ENCODE data around the gene ST13. TPM values are rescaled to one million over a fixed set of nuclear protein-coding genes. Genes with fewer than 3 reads are reported as not detected.
"Not testable (repeated sequence)": the region's sequence is repeated elsewhere in the genome, so short reads cannot be mapped to it uniquely, and the experiment has no call there.

ST13 gene
- polyA plus RNA-seq (ENCODE audit: low read depth in 6 of 6), result 100 to 1,000 TPM; 123 to 204 (median 170) TPM

GRCh38 chr22:40856513-40857308 lies at the start of gene ST13, which contains the start of gene XPNPEP3:
TSS of gene ST13 (minus strand) at chr22:40856639. CDS start at chr22:40856540, 99 bp downstream.
TSS of gene XPNPEP3 (plus strand) at chr22:40857148. CDS start at chr22:40857182, 34 bp downstream.
- no peaks in the 10 kb centered on the region for H3K27me3 Mint-ChIP-seq
- H3K27ac Mint-ChIP-seq, result peak within 1 kb of the TSS; percentile 97 to 100 (median 100)
- DNase-seq, result peak; percentile 97
- peak; percentile 81 to 83 for ATAC-seq (ENCODE audit: low read depth in 2 of 2)
- peak within 1 kb of the TSS; percentile 86 to 100 (median 97) for H3K4me3 Mint-ChIP-seq
- peaks cover 0 to 8% of the 10 kb centered on the region in 2 donors for H3K36me3 Mint-ChIP-seq
- H3K4me1 Mint-ChIP-seq, result peaks cover 17 to 41% (median 20%) of the 10 kb centered on the region in 3 donors
- no peaks in the 10 kb centered on the region for H3K9me3 Mint-ChIP-seq

- H3K27me3 Mint-ChIP-seq, result no peaks in the 10 kb centered on the region
- no peak for ATAC-seq (ENCODE audit: low read depth in 2 of 2)
- peaks cover 4 to 8% of the 10 kb centered on the region in 2 donors for H3K36me3 Mint-ChIP-seq
- DNase-seq, result no peak
- no peaks in the 10 kb centered on the region for H3K9me3 Mint-ChIP-seq
- H3K4me3 Mint-ChIP-seq, result no peak overlapping the region
- peak overlapping the region in 1 of 6 donors; percentile 41 for H3K27ac Mint-ChIP-seq
- peaks cover 0 to 5% (median 0%) of the 10 kb centered on the region in 3 donors for H3K4me1 Mint-ChIP-seq
Observed at GRCh38 chr22:40904101-40904500, 47.7 kb upstream of the ST13 start.

GRCh38 chr22:40898850-40899357 lies 42.5 kb upstream of the ST13 start:
- ATAC-seq (ENCODE audit: low read depth in 2 of 2), result peak in 1 of 2 donors; percentile 62
- Mint-ChIP-seq H3K36me3 (no peaks in the 10 kb centered on the region), H3K27ac (peak overlapping the region in 1 of 6 donors; percentile 44), H3K27me3 (no peaks in the 10 kb centered on the region), H3K9me3 (no peaks in the 10 kb centered on the region), H3K4me3 (no peak overlapping the region), H3K4me1 (peaks cover 0 to 1% (median 0%) of the 10 kb centered on the region in 3 donors)
- peak; percentile 25 for DNase-seq

- no peaks in the 10 kb centered on the region for H3K27me3 Mint-ChIP-seq
- H3K4me1 Mint-ChIP-seq, result no peaks in the 10 kb centered on the region
- ATAC-seq (ENCODE audit: low read depth in 2 of 2) (no peak), DNase-seq (no peak)
- H3K36me3 Mint-ChIP-seq, result peaks cover 0 to 1% of the 10 kb centered on the region in 2 donors
- no peak overlapping the region for H3K27ac Mint-ChIP-seq
- no peak overlapping the region for H3K4me3 Mint-ChIP-seq
- no peaks in the 10 kb centered on the region for H3K9me3 Mint-ChIP-seq
Observed at GRCh38 chr22:40894417-40894816, 38.0 kb upstream of the ST13 start.

DNA sequence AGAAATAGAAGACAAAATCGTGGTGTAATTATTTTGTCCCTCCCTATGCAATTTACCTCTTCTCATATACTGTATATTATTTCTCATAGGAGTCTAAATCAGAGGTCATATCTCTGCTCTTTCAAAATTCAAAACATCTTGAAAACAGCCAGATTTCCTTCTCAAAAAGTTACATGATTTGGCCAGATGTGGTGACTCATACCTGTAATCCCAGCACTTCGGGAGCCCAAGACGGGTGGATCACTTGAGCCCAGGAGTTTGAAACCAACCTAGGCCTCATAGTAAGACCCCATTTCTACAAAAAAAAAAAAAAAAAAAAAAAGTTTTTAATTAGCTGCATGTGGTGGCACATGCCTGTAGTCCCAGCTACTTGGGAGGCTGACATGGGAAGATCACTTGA lies 34.4 kb upstream of the ST13 start:
- H3K27me3 Mint-ChIP-seq, result no peaks in the 10 kb centered on the region
- H3K9me3 Mint-ChIP-seq, result no peaks in the 10 kb centered on the region
- peaks cover 0 to 17% of the 10 kb centered on the region in 2 donors for H3K36me3 Mint-ChIP-seq
- no peak for DNase-seq
- H3K27ac Mint-ChIP-seq, result no peak overlapping the region
- H3K4me1 Mint-ChIP-seq, result no peaks in the 10 kb centered on the region
- no peak overlapping the region for H3K4me3 Mint-ChIP-seq
- no peak for ATAC-seq (ENCODE audit: low read depth in 2 of 2)

GRCh38 chr22:40889116-40889515 lies 32.7 kb upstream of the ST13 start:
- no peak overlapping the region for H3K4me3 Mint-ChIP-seq
- no peaks in the 10 kb centered on the region for H3K27me3 Mint-ChIP-seq
- no peaks in the 10 kb centered on the region for H3K4me1 Mint-ChIP-seq
- peak overlapping the region in 2 of 6 donors; percentile 37 to 48 for H3K27ac Mint-ChIP-seq
- no peak for ATAC-seq (ENCODE audit: low read depth in 2 of 2)
- no peak for DNase-seq
- peaks cover 0 to 21% of the 10 kb centered on the region in 2 donors for H3K36me3 Mint-ChIP-seq
- H3K9me3 Mint-ChIP-seq, result no peaks in the 10 kb centered on the region

DNA sequence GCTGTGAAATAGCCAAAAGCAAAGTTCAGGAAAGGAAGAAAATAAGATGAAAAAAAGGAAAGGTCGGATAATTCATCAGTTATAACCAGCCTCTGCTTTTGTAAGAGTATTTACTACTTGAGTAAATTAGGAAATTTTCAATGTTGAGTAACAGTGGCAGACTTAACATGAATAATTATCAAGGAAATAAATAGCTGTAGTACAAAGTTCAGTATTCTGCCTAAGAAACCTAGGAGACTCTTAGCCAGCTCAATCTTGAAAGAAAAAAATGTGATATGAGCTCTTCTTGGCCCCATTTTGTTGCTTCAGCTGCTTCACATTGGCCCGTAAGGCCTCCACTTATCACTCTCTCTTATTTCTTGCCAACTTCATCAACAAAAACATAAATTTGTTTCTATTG lies 22.5 kb upstream of the ST13 start:
- no peaks in the 10 kb centered on the region for H3K9me3 Mint-ChIP-seq
- no peaks in the 10 kb centered on the region for H3K27me3 Mint-ChIP-seq
- ATAC-seq (ENCODE audit: low read depth in 2 of 2), result no peak
- no peak for DNase-seq
- no peaks in the 10 kb centered on the region for H3K4me1 Mint-ChIP-seq
- H3K27ac Mint-ChIP-seq, result peak overlapping the region in 1 of 6 donors; percentile 20
- no peak overlapping the region for H3K4me3 Mint-ChIP-seq
- H3K36me3 Mint-ChIP-seq, result no peaks in the 10 kb centered on the region

- Mint-ChIP-seq H3K9me3 (no peaks in the 10 kb centered on the region), H3K36me3 (no peaks in the 10 kb centered on the region), H3K27me3 (no peaks in the 10 kb centered on the region), H3K27ac (no peak overlapping the region), H3K4me1 (no peaks in the 10 kb centered on the region), H3K4me3 (no peak overlapping the region)
- ATAC-seq (ENCODE audit: low read depth in 2 of 2) (no peak), DNase-seq (no peak)
Observed at GRCh38 chr22:40877488-40877887, 21.0 kb upstream of the ST13 start.

- Mint-ChIP-seq H3K27ac (no peak overlapping the region), H3K9me3 (no peaks in the 10 kb centered on the region), H3K4me3 (no peak overlapping the region), H3K4me1 (no peaks in the 10 kb centered on the region), H3K27me3 (no peaks in the 10 kb centered on the region), H3K36me3 (no peaks in the 10 kb centered on the region)
- ATAC-seq (ENCODE audit: low read depth in 2 of 2), result no peak
- no peak for DNase-seq
Observed at GRCh38 chr22:40876907-40877306, 20.5 kb upstream of the ST13 start.

GRCh38 chr22:40875111-40875510 lies 18.7 kb upstream of the ST13 start:
- ATAC-seq (ENCODE audit: low read depth in 2 of 2) (no peak), DNase-seq (no peak)
- Mint-ChIP-seq H3K27me3 (no peaks in the 10 kb centered on the region), H3K4me1 (no peaks in the 10 kb centered on the region), H3K9me3 (no peaks in the 10 kb centered on the region), H3K4me3 (no peak overlapping the region), H3K36me3 (peaks cover 4 to 6% of the 10 kb centered on the region in 2 donors), H3K27ac (peak overlapping the region in 1 of 6 donors; percentile 47)

DNA sequence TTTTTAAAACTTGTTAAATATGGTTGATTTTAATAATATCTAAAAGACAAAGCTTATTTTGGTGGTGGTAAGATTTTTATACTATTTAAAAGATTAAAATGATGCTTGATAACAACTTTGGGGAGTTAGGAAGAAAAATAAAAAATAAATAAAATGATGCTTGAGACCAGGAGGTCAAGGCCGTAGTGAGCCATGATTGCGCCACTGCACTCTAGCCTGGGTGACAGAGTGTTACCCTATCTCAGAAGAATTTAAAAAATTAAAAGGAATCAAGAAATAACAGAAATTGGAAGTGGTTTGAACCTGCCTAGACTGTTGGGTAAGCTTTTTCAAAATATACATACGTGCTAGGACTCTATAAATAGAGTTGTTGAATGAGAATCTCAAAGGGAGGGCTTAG lies 17.6 kb upstream of the ST13 start:
- no peak for ATAC-seq (ENCODE audit: low read depth in 2 of 2)
- no peaks in the 10 kb centered on the region for H3K9me3 Mint-ChIP-seq
- H3K27ac Mint-ChIP-seq, result no peak overlapping the region
- no peaks in the 10 kb centered on the region for H3K27me3 Mint-ChIP-seq
- H3K4me3 Mint-ChIP-seq, result no peak overlapping the region
- peaks cover 7 to 8% of the 10 kb centered on the region in 2 donors for H3K36me3 Mint-ChIP-seq
- no peak for DNase-seq
- H3K4me1 Mint-ChIP-seq, result no peaks in the 10 kb centered on the region

GRCh38 chr22:40868379-40868778 lies 11.9 kb upstream of the ST13 start:
- H3K4me1 Mint-ChIP-seq, result peaks cover 11 to 16% (median 15%) of the 10 kb centered on the region in 3 donors
- H3K27ac Mint-ChIP-seq; H3K27me3 Mint-ChIP-seq; H3K9me3 Mint-ChIP-seq; DNase-seq; ATAC-seq (ENCODE audit: low read depth in 2 of 2); H3K36me3 Mint-ChIP-seq: not testable (repeated sequence)
- peak overlapping the region in 1 of 8 donors; percentile 26 for H3K4me3 Mint-ChIP-seq

GRCh38 chr22:40867109-40867508 lies 10.7 kb upstream of the ST13 start:
- ATAC-seq (ENCODE audit: low read depth in 2 of 2) (no peak), DNase-seq (no peak)
- H3K27ac Mint-ChIP-seq, result peak overlapping the region in 1 of 6 donors; percentile 34
- no peaks in the 10 kb centered on the region for H3K9me3 Mint-ChIP-seq
- H3K27me3 Mint-ChIP-seq, result no peaks in the 10 kb centered on the region
- peaks cover 7 to 8% of the 10 kb centered on the region in 2 donors for H3K36me3 Mint-ChIP-seq
- H3K4me3 Mint-ChIP-seq, result no peak overlapping the region
- H3K4me1 Mint-ChIP-seq, result peaks cover 11 to 16% (median 15%) of the 10 kb centered on the region in 3 donors

- Mint-ChIP-seq H3K27ac (peak overlapping the region in 3 of 6 donors; percentile 36 to 78 (median 66)), H3K27me3 (no peaks in the 10 kb centered on the region)
Observed at GRCh38 chr22:40862537-40862936, 6.1 kb upstream of the ST13 start.

More at GRCh38 chr22:40862537-40862936, 6.1 kb upstream of the ST13 start:
- DNase-seq, result no peak
- no peak for ATAC-seq (ENCODE audit: low read depth in 2 of 2)
- Mint-ChIP-seq H3K9me3 (no peaks in the 10 kb centered on the region), H3K4me3 (peak overlapping the region in 1 of 8 donors; percentile 37), H3K4me1 (peaks cover 16 to 30% (median 17%) of the 10 kb centered on the region in 3 donors), H3K36me3 (peaks cover 0 to 8% of the 10 kb centered on the region in 2 donors)

Data from naive B cell (primary cell).